Ishikawa (cell line): ENCODE results near the gene KCNK6.

Experiments used
- EP300 ChIP-seq: IDR thresholded peaks from 2 replicates; pipeline ENCODE4 v1.6.1; 2012; ENCODE audit warnings: borderline replicate concordance
- RAD21 ChIP-seq: IDR thresholded peaks from 2 replicates; pipeline ENCODE4 v1.6.1; 2012; ENCODE audit warnings: low read depth

DNA sequence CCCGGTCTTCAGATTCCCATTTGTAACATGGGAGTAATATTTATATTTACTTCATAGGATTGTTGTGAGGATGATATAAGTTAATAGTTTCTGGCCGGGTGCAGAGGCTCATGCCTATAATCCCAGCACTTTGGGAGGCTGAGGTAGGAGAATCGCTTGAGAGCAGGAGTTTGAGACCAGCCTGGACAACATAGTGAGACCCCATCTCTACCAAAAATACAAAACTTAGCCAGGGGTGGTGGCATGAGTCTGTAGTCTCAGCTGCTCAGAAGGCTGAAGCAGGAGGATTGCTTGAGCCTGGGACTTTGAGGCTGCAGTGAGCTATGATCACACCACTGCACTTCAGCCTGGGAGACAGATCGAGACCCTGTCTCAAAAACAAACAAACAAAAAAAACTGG lies 27.2 kb downstream of the KCNK6 start:
- TF ChIP-seq EP300 (no peak), RAD21 (no peak)
